AG08395 (cell line): ENCODE results near the gene ZBTB24.
A peak's percentile ranks its signal among the peaks of the same experiment; 100 is the strongest.
"Not testable (repeated sequence)": the region's sequence is repeated elsewhere in the genome, so short reads cannot be mapped to it uniquely, and the experiment has no call there.

Experiments
- DNase-seq: peaks from one replicate; pipeline ENCODE4 v3.0.0; 2012; ENCODE audit warnings: mixed read lengths, low spot score

The ZBTB24 gene

GRCh38 chr6:109482905-109483734, at the start of gene ZBTB24:
ZBTB24 (minus strand) TSS chr6:109483219; CDS start chr6:109482026, 1,193 bp downstream.
- DNase-seq = peak; percentile 93

- no peak for DNase-seq
Measured at GRCh38 chr6:109531446-109531845, 48.4 kb upstream of the ZBTB24 start.

GRCh38 chr6:109527989-109528388, 45.0 kb upstream of the ZBTB24 start:
- no peak for DNase-seq

- DNase-seq = peak; percentile 74
Measured at GRCh38 chr6:109526905-109527628, 44.0 kb upstream of the ZBTB24 start.

GRCh38 chr6:109524129-109524528, 41.1 kb upstream of the ZBTB24 start:
- DNase-seq = no peak

- DNase-seq = peak; percentile 87
Measured at GRCh38 chr6:109523478-109523877, 40.5 kb upstream of the ZBTB24 start.

- no peak for DNase-seq
Measured at GRCh38 chr6:109521080-109521479, 38.1 kb upstream of the ZBTB24 start.

- DNase-seq = not testable (repeated sequence)
Measured at GRCh38 chr6:109519647-109520046, 36.6 kb upstream of the ZBTB24 start.

GRCh38 chr6:109516929-109517328, 33.9 kb upstream of the ZBTB24 start:
- no peak for DNase-seq

GRCh38 chr6:109515781-109516409, 32.9 kb upstream of the ZBTB24 start:
- DNase-seq = no peak

- no peak for DNase-seq
Measured at GRCh38 chr6:109514946-109515345, 31.9 kb upstream of the ZBTB24 start.

- no peak for DNase-seq
Measured at GRCh38 chr6:109513571-109514071, 30.6 kb upstream of the ZBTB24 start.

GRCh38 chr6:109512271-109512817, 29.3 kb upstream of the ZBTB24 start:
- no peak for DNase-seq

GRCh38 chr6:109511832-109512231, 28.8 kb upstream of the ZBTB24 start:
- no peak for DNase-seq

- no peak for DNase-seq
Measured at GRCh38 chr6:109510358-109510757, 27.3 kb upstream of the ZBTB24 start.

GRCh38 chr6:109508166-109508860, 25.3 kb upstream of the ZBTB24 start:
- no peak for DNase-seq

GRCh38 chr6:109507490-109508072, 24.6 kb upstream of the ZBTB24 start:
- no peak for DNase-seq

- DNase-seq = no peak
Measured at GRCh38 chr6:109506841-109507240, 23.8 kb upstream of the ZBTB24 start.

GRCh38 chr6:109506314-109506713, 23.3 kb upstream of the ZBTB24 start:
- no peak for DNase-seq

GRCh38 chr6:109503327-109504224, 20.6 kb upstream of the ZBTB24 start:
- no peak for DNase-seq
